PC-9 (cell line): ENCODE measurements around the gene TSHZ2. TPM values are rescaled to one million over a fixed set of nuclear protein-coding genes. Genes with fewer than 3 reads are reported as not detected.

Experiments used
- BruUV-seq: library from RNA; stranded (reverse); fragments of 400-500 nt; replicated peaks from 2 replicates; lab custom pipeline; 2021; lab: Mats Ljungman, UMichigan
- CTCF ChIA-PET: fragments of 300-600 bp; sonication (Branson Sonifier 250); formaldehyde crosslinking; loops from one replicate; lab custom pipeline; 2022; ENCODE audit warnings: antibody characterized with exemption; lab: Charles Lee
- POLR2A ChIA-PET: fragments of 300-600 bp; sonication (Branson Sonifier 250); formaldehyde crosslinking; loops from one replicate; lab custom pipeline; 2022; ENCODE audit warnings: antibody characterized with exemption; ENCODE audit not compliant: unreplicated experiment; lab: Charles Lee
- DNase-seq, 2 experiments: peaks; one replicate each; pipeline versions ENCODE4 v3.0.0 to v3.0.0-alpha.2; 2015 to 2022; ENCODE audit warnings: mixed read lengths in 1 of 2
- H2AFZ ChIP-seq: fragments of 200-600 bp; sonication (generic); 2 replicates; pipeline ENCODE4 v1.8.1; 2017; ENCODE audit warnings: antibody characterized with exemption
- H3F3A ChIP-seq: fragments of 200-600 bp; sonication (generic); 2 replicates; pipeline ENCODE4 v1.8.1; 2017; ENCODE audit warnings: antibody characterized with exemption, mild to moderate bottlenecking, low read depth; ENCODE audit not compliant: insufficient read depth
- H3K27ac ChIP-seq: fragments of 200-600 bp; sonication (generic); 2 replicates; pipeline ENCODE4 v1.6.1; 2016; ENCODE audit warnings: mixed run types
- H3K27me3 ChIP-seq: fragments of 200-600 bp; sonication (generic); 2 replicates; pipeline ENCODE4 v1.6.1; 2016; ENCODE audit warnings: low read depth, mixed run types; ENCODE audit not compliant: insufficient read depth
- H3K36me3 ChIP-seq: fragments of 200-600 bp; sonication (generic); 2 replicates; pipeline ENCODE4 v1.6.1; 2016; ENCODE audit warnings: low read depth, mixed run types
- H3K4me1 ChIP-seq: fragments of 200-600 bp; sonication (generic); replicated peaks from 2 replicates; pipeline ENCODE4 v1.6.1; 2016; ENCODE audit warnings: mixed run types; ENCODE audit not compliant: insufficient read depth
- H3K4me2 ChIP-seq: fragments of 200-600 bp; sonication (generic); 2 replicates; pipeline ENCODE4 v1.6.1; 2017; ENCODE audit warnings: mixed run types
- H3K4me3 ChIP-seq: fragments of 200-600 bp; sonication (generic); 2 replicates; pipeline ENCODE4 v1.6.1; 2016; ENCODE audit warnings: mixed run types
- H3K79me2 ChIP-seq: fragments of 200-600 bp; sonication (generic); 2 replicates; pipeline ENCODE4 v1.6.1; 2017; ENCODE audit warnings: low read depth, mixed run types
- H3K9me2 ChIP-seq: fragments of 200-600 bp; sonication (generic); 2 replicates; pipeline ENCODE4 v1.8.1; 2017; ENCODE audit warnings: mild to moderate bottlenecking; ENCODE audit not compliant: insufficient read depth
- H3K9me3 ChIP-seq: fragments of 200-600 bp; sonication (generic); 2 replicates; pipeline ENCODE4 v1.8.1; 2016; ENCODE audit warnings: low read depth; ENCODE audit not compliant: insufficient read depth
- H4K20me1 ChIP-seq: fragments of 200-600 bp; sonication (generic); 2 replicates; pipeline ENCODE4 v1.8.1; 2017; ENCODE audit not compliant: insufficient read depth
- CTCF ChIP-seq: fragments of 200-600 bp; sonication (generic); conservative IDR thresholded peaks from 2 replicates; pipeline ENCODE4 v1.6.1; 2017; ENCODE audit warnings: mixed run types, antibody characterized with exemption, mild to moderate bottlenecking, moderate library complexity
- EZH2 ChIP-seq: fragments of 200-600 bp; sonication (generic); IDR thresholded peaks from 2 replicates; pipeline ENCODE4 v1.8.0; 2017; ENCODE audit warnings: antibody characterized with exemption, low read depth
- intact Hi-C: fragments of 100-400 bp; cut with micrococcal nuclease; formaldehyde crosslinking; loops from one replicate; pipeline ENCODE4 v1.10.0; 2022; ENCODE audit not compliant: unreplicated experiment
- total RNA-seq: library from RNA; stranded (reverse); gene quantifications from 2 replicates; pipeline ENCODE4 v1.2.3, GENCODE V29; 2021

Gene TSHZ2
- total RNA-seq, 1 experiment from 2014 or later: not detected

- Histone ChIP-seq H3K79me2 (no peaks in the 10 kb centered on the region), H3K27ac (no peak overlapping the region), H4K20me1 (no peaks in the 10 kb centered on the region), H3K27me3 (peaks cover 53% of the 10 kb centered on the region), H2AFZ (no peak overlapping the region), H3K9me2 (no peaks in the 10 kb centered on the region), H3K9me3 (no peaks in the 10 kb centered on the region), H3K36me3 (no peaks in the 10 kb centered on the region), H3K4me2 (no peak overlapping the region), H3K4me1 (no peaks in the 10 kb centered on the region), H3K4me3 (no peak overlapping the region), H3F3A (no peaks in the 10 kb centered on the region)
- no peak for TF ChIP-seq CTCF
- TF ChIP-seq EZH2: no peak
- CTCF ChIA-PET: no interaction called here
- intact Hi-C loops: no loop called here
- no peak for DNase-seq
- BruUV-seq: no TSS peak
- POLR2A ChIA-PET: no interaction called here
These were observed 81.4 kb downstream of the TSHZ2 start for GRCh38 chr20:53053595-53053994.

GRCh38 chr20:53055367-53056067, 83.4 kb downstream of the TSHZ2 start:
- DNase-seq: no peak
- TF ChIP-seq EZH2 (no peak), CTCF (no peak)
- Histone ChIP-seq H3K9me3 (no peaks in the 10 kb centered on the region), H2AFZ (no peak overlapping the region), H3F3A (no peaks in the 10 kb centered on the region), H3K27me3 (peaks cover 45% of the 10 kb centered on the region), H3K4me3 (no peak overlapping the region), H3K27ac (no peak overlapping the region), H3K4me2 (no peak overlapping the region), H3K79me2 (no peaks in the 10 kb centered on the region), H3K36me3 (no peaks in the 10 kb centered on the region), H3K4me1 (no peaks in the 10 kb centered on the region), H4K20me1 (no peaks in the 10 kb centered on the region), H3K9me2 (no peaks in the 10 kb centered on the region)
- ChIA-PET POLR2A (no interaction called here), CTCF (no interaction called here)
- intact Hi-C loops: no loop called here
- no TSS peak for BruUV-seq

GRCh38 chr20:53057579-53057978, 85.4 kb downstream of the TSHZ2 start:
- no peaks in the 10 kb centered on the region for H3K9me2 ChIP-seq
- H3K4me1 ChIP-seq: no peaks in the 10 kb centered on the region
- no peak overlapping the region for H3K27ac ChIP-seq
- no peak overlapping the region for H3K4me3 ChIP-seq
- no peaks in the 10 kb centered on the region for H3K79me2 ChIP-seq
- ChIA-PET POLR2A (no interaction called here), CTCF (no interaction called here)
- no peaks in the 10 kb centered on the region for H3K9me3 ChIP-seq
- no peak for TF ChIP-seq EZH2
- TF ChIP-seq CTCF: no peak
- H3F3A ChIP-seq: no peaks in the 10 kb centered on the region
- H3K27me3 ChIP-seq: peaks cover 25% of the 10 kb centered on the region; the same call in 1 of the 2 replicates
- no peaks in the 10 kb centered on the region for H3K36me3 ChIP-seq
- no peak overlapping the region for H3K4me2 ChIP-seq
- H4K20me1 ChIP-seq: no peaks in the 10 kb centered on the region
- H2AFZ ChIP-seq: no peak overlapping the region
- intact Hi-C loops: no loop called here
- no peak for DNase-seq
- no TSS peak for BruUV-seq
